ENCODE results near the gene FAM81A.

GRCh38 chr15:59453474-59454215, 15.7 kb downstream of the FAM81A start:
- no peak for TF ChIP-seq POLR2A (IDR thresholded peaks at IDR 0.05)
- TF ChIP-seq, protein P1, sequence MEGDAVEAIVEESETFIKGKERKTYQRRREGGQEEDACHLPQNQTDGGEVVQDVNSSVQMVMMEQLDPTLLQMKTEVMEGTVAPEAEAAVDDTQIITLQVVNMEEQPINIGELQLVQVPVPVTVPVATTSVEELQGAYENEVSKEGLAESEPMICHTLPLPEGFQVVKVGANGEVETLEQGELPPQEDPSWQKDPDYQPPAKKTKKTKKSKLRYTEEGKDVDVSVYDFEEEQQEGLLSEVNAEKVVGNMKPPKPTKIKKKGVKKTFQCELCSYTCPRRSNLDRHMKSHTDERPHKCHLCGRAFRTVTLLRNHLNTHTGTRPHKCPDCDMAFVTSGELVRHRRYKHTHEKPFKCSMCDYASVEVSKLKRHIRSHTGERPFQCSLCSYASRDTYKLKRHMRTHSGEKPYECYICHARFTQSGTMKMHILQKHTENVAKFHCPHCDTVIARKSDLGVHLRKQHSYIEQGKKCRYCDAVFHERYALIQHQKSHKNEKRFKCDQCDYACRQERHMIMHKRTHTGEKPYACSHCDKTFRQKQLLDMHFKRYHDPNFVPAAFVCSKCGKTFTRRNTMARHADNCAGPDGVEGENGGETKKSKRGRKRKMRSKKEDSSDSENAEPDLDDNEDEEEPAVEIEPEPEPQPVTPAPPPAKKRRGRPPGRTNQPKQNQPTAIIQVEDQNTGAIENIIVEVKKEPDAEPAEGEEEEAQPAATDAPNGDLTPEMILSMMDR (IDR thresholded peaks at IDR 0.05): no peak

Data from thyroid gland (tissue), 4 donors.